Measurements from ENCODE around the gene FAM76B. TPM values are rescaled to one million over a fixed set of nuclear protein-coding genes. Genes with fewer than 3 reads are reported as not detected.

The FAM76B gene
- total RNA-seq, 1 donor from 2014 or later = 45.6 TPM

DNA sequence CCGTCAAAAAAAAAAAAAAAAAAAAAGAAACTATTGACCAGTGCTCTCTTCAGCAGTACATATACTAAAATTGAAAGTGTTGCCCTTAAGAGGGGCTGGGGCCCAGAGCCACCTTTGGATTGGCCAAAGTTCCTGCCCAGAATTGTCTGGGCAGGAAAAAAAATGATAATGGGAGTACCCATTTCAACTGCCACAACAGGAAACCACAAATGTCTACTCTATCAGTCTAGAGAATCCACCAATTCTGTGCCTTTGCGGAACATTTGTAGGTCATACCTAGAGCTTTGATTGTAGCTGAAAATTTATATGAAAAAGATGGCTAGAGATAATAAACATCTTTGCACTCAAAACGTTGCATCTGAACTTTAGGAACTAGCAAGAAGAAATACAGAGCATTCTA lies 69.4 kb downstream of the FAM76B start:
- Mint-ChIP-seq H3K4me1 (ENCODE audit: low read depth) (peaks cover 28% of the 10 kb centered on the region), H3K4me3 (no peak overlapping the region), H3K36me3 (ENCODE audit: low read depth) (no peaks in the 10 kb centered on the region), H3K27ac (no peak overlapping the region), H3K9me3 (no peaks in the 10 kb centered on the region), H3K27me3 (ENCODE audit: insufficient read depth) (peaks cover 5% of the 10 kb centered on the region)
- DNase-seq (ENCODE audit: low spot score) = no peak
- intact Hi-C loops (cut with micrococcal nuclease) = no loop called here

Other genes starting within 250 kb of the FAM76B start
- gene CEP57, start 716 bp upstream of the FAM76B start, total RNA-seq = 77.1 and 77.7 TPM in 2 replicates
- gene MTMR2, start 134.3 kb upstream of the FAM76B start, total RNA-seq = 41.3 and 41.7 TPM in 2 replicates

Data from activated T-helper 1 cell treated with anti-CD3 and anti-CD28 coated beads, Interleukin-12 subunit alpha, Interleukin-12 subunit beta, Interleukin-2, Interleukin-4 antibody, amounts not matched to agents 30 ng/mL and 10 ng/mL and 1 ng/mL, durations not matched to agents 14 hours and 24 hours and 36 hours (primary cell).